D721Med (cell line): ENCODE results near the gene SHMT2.

Source experiments
- DNase-seq: peaks from one replicate; pipeline ENCODE4 v3.0.0; 2011; ENCODE audit warnings: low spot score; ENCODE audit not compliant: insufficient read length
- FAIRE-seq: peaks from 2 replicates; lab custom pipeline; 2011; peaks lifted over from hg19 to GRCh38; lab: Jason Lieb, UNC
- CTCF ChIP-seq: IDR thresholded peaks from 2 replicates; pipeline ENCODE4 v1.5.1; 2012; ENCODE audit warnings: mild to moderate bottlenecking, control low read depth; ENCODE audit not compliant: insufficient read depth; ENCODE audit errors: missing control alignments

Gene SHMT2

DNA sequence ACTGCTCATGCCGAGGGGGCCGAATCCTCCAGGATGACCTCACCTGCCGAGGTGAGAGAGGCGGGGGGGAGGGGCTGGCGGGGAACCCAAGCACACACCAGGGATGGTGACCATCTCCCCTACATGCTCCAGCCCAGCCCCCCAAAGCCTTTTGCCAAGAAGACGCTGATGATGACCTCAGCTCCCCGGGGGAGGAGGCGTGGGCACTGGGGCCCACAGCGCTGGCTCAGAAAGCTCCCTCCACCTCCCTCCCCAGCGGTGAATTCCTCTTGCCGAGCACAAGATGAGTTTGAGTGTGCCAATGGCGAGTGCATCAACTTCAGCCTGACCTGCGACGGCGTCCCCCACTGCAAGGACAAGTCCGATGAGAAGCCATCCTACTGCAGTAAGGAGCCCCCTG lies 36.6 kb upstream of the SHMT2 start:
- no peak for TF ChIP-seq CTCF
- FAIRE-seq (no peak), DNase-seq (no peak)

- FAIRE-seq (no peak), DNase-seq (no peak)
- TF ChIP-seq CTCF, result no peak
Observed at GRCh38 chr12:57193706-57194245, 35.7 kb upstream of the SHMT2 start.

DNA sequence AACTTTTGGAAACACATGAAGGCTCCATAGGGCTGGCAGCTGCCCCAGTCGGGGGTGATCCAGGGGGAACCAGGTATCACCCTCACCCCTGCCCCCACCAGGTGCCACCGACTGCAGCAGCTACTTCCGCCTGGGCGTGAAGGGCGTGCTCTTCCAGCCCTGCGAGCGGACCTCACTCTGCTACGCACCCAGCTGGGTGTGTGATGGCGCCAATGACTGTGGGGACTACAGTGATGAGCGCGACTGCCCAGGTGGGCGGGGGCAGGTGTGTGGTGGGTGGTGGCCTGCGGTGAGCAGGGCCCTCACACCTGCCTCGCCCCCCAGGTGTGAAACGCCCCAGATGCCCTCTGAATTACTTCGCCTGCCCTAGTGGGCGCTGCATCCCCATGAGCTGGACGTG lies 35.3 kb upstream of the SHMT2 start:
- no peak for TF ChIP-seq CTCF
- DNase-seq (no peak), FAIRE-seq (no peak)

DNA sequence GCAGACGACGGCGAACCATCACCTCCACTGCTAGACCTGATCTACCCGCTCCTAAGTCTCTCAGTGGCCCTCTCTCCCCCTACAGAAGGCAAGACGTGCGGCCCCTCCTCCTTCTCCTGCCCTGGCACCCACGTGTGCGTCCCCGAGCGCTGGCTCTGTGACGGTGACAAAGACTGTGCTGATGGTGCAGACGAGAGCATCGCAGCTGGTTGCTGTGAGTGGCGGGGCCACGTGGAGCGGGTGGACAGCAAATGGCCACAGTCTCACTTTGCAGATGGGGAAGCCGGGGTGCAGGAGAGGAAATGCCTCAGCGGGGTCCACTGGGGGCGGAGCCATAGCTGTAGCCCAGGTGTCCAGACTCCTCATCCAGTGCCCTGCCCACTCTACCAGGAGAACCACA lies 34.3 kb upstream of the SHMT2 start:
- no peak for TF ChIP-seq CTCF
- no peak for FAIRE-seq
- DNase-seq, result no peak

GRCh38 chr12:57195611-57196371 lies 33.7 kb upstream of the SHMT2 start:
- DNase-seq (no peak), FAIRE-seq (no peak)
- no peak for TF ChIP-seq CTCF

DNA sequence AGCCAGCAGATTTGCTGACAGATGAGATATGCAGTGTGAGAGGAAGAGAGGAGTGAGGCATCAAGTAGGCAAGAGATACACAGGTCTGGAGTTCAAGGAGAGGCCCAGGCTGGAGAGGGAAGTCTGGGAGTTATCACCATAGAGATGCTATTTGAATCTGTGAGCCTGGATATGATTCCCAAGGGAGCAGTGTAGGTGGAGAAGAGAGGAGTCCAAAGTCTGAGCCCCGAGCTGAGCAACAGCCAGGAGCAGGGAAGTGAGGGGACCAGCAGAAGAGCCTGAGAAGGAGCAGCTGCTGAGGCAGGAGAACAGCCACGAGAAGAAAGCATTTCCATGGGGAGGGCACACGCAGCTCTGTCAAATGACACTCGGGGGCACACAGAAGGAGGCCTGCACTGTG lies 33.1 kb upstream of the SHMT2 start:
- FAIRE-seq, result no peak
- no peak for TF ChIP-seq CTCF
- DNase-seq, result no peak

DNA sequence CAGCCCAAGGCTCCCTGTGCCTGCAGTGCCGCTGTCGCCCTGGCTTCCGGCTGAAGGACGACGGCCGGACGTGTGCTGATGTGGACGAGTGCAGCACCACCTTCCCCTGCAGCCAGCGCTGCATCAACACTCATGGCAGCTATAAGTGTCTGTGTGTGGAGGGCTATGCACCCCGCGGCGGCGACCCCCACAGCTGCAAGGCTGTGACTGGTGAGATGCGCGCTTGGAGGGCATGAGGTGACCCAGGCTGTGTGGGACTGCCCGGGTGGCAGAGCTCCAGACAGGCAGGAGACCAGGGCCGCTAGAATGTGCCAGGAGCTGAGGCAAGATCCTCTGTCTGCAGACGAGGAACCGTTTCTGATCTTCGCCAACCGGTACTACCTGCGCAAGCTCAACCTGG lies 32.6 kb upstream of the SHMT2 start:
- no peak for TF ChIP-seq CTCF
- FAIRE-seq (no peak), DNase-seq (no peak)
